HL-60 (cell line): ENCODE results near the gene EXOSC7.

Source experiments
- GABPA ChIP-seq: IDR thresholded peaks from 2 replicates; pipeline ENCODE4 v1.6.1; 2012; ENCODE audit warnings: low read depth
- POLR2AphosphoS5 ChIP-seq: IDR thresholded peaks from 2 replicates; pipeline ENCODE4 v1.6.1; 2012; ENCODE audit warnings: low read depth
- REST ChIP-seq: IDR thresholded peaks from 2 replicates; pipeline ENCODE4 v1.6.1; 2012; ENCODE audit warnings: low read depth; ENCODE audit not compliant: insufficient replicate concordance
- SPI1 ChIP-seq: IDR thresholded peaks from 2 replicates; pipeline ENCODE4 v1.6.1; 2012; ENCODE audit warnings: low read depth, mild to moderate bottlenecking, borderline replicate concordance
- TF ChIP-seq, protein P1 (sequence below): IDR thresholded peaks from one replicate; pipeline ENCODE4 v1.5.1; 2011; ENCODE audit warnings: low read length, control low read depth, inconsistent platforms; ENCODE audit not compliant: insufficient read depth

- TF ChIP-seq, protein P1, sequence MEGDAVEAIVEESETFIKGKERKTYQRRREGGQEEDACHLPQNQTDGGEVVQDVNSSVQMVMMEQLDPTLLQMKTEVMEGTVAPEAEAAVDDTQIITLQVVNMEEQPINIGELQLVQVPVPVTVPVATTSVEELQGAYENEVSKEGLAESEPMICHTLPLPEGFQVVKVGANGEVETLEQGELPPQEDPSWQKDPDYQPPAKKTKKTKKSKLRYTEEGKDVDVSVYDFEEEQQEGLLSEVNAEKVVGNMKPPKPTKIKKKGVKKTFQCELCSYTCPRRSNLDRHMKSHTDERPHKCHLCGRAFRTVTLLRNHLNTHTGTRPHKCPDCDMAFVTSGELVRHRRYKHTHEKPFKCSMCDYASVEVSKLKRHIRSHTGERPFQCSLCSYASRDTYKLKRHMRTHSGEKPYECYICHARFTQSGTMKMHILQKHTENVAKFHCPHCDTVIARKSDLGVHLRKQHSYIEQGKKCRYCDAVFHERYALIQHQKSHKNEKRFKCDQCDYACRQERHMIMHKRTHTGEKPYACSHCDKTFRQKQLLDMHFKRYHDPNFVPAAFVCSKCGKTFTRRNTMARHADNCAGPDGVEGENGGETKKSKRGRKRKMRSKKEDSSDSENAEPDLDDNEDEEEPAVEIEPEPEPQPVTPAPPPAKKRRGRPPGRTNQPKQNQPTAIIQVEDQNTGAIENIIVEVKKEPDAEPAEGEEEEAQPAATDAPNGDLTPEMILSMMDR: no peak
- TF ChIP-seq REST (no peak), POLR2AphosphoS5 (no peak), GABPA (no peak), SPI1 (peak; percentile 71)
These were observed 14.2 kb upstream of the EXOSC7 start for GRCh38 chr3:44961888-44962287.
